Measurements from ENCODE around the gene TTLL9.

TTLL9 gene

GRCh38 chr20:31894980-31895675 lies 24.7 kb downstream of the TTLL9 start:
- TF ChIP-seq CREB1 (IDR thresholded peaks at IDR 0.05; ENCODE audit: low read depth) (peak; percentile 80), TEAD4 (IDR thresholded peaks at IDR 0.05) (no peak)

GRCh38 chr20:31896049-31896448 lies 25.6 kb downstream of the TTLL9 start:
- TF ChIP-seq EGR1 (IDR thresholded peaks at IDR 0.05): no peak
- no peak for TF ChIP-seq TEAD4 (IDR thresholded peaks at IDR 0.05)
- no peak for TF ChIP-seq MAX (IDR thresholded peaks at IDR 0.05)
- TF ChIP-seq EP300 (IDR thresholded peaks at IDR 0.05; ENCODE audit: borderline replicate concordance): no peak
- TF ChIP-seq NFIC (IDR thresholded peaks at IDR 0.05): no peak
- no peak for TF ChIP-seq TAF1 (IDR thresholded peaks at IDR 0.05; ENCODE audit: low read depth)
- TF ChIP-seq CREB1 (IDR thresholded peaks at IDR 0.05; ENCODE audit: low read depth): no peak
- TF ChIP-seq RAD21 (IDR thresholded peaks at IDR 0.05; ENCODE audit: low read depth): no peak
- no peak for TF ChIP-seq REST (IDR thresholded peaks at IDR 0.05; ENCODE audit: low read depth)
- TF ChIP-seq TCF12 (IDR thresholded peaks at IDR 0.05; ENCODE audit: low read depth): no peak
- TF ChIP-seq ZBTB7A (IDR thresholded peaks at IDR 0.05; ENCODE audit: low read depth): no peak
- TF ChIP-seq YY1 (IDR thresholded peaks at IDR 0.05; ENCODE audit: low read depth): no peak

GRCh38 chr20:31897541-31897940 lies 27.1 kb downstream of the TTLL9 start:
- no peak for TF ChIP-seq TAF1 (IDR thresholded peaks at IDR 0.05; ENCODE audit: low read depth)
- no peak for TF ChIP-seq TEAD4 (IDR thresholded peaks at IDR 0.05)
- TF ChIP-seq EP300 (IDR thresholded peaks at IDR 0.05; ENCODE audit: borderline replicate concordance): no peak
- TF ChIP-seq EGR1 (IDR thresholded peaks at IDR 0.05): no peak
- no peak for TF ChIP-seq USF1 (IDR thresholded peaks at IDR 0.05)
- no peak for TF ChIP-seq CEBPB (IDR thresholded peaks at IDR 0.05)
- TF ChIP-seq ZBTB7A (IDR thresholded peaks at IDR 0.05; ENCODE audit: low read depth): no peak
- TF ChIP-seq NFIC (IDR thresholded peaks at IDR 0.05): no peak
- TF ChIP-seq REST (IDR thresholded peaks at IDR 0.05; ENCODE audit: low read depth): no peak
- no peak for TF ChIP-seq CREB1 (IDR thresholded peaks at IDR 0.05; ENCODE audit: low read depth)
- TF ChIP-seq YY1 (IDR thresholded peaks at IDR 0.05; ENCODE audit: low read depth): no peak
- no peak for TF ChIP-seq MAX (IDR thresholded peaks at IDR 0.05)
- no peak for TF ChIP-seq RAD21 (IDR thresholded peaks at IDR 0.05; ENCODE audit: low read depth)

GRCh38 chr20:31901615-31902014 lies 31.2 kb downstream of the TTLL9 start:
- TF ChIP-seq FOXM1 (IDR thresholded peaks at IDR 0.05; ENCODE audit: borderline replicate concordance, low read depth): no peak
- no peak for TF ChIP-seq TAF1 (IDR thresholded peaks at IDR 0.05; ENCODE audit: low read depth)
- no peak for TF ChIP-seq REST (IDR thresholded peaks at IDR 0.05; ENCODE audit: low read depth)
- no peak for TF ChIP-seq RAD21 (IDR thresholded peaks at IDR 0.05; ENCODE audit: low read depth)
- no peak for TF ChIP-seq TCF12 (IDR thresholded peaks at IDR 0.05; ENCODE audit: low read depth)

- TF ChIP-seq YY1 (IDR thresholded peaks at IDR 0.05; ENCODE audit: low read depth): no peak
- TF ChIP-seq MAX (IDR thresholded peaks at IDR 0.05): no peak
- TF ChIP-seq TEAD4 (IDR thresholded peaks at IDR 0.05): no peak
- no peak for TF ChIP-seq EGR1 (IDR thresholded peaks at IDR 0.05)
- no peak for TF ChIP-seq CREB1 (IDR thresholded peaks at IDR 0.05; ENCODE audit: low read depth)
- TF ChIP-seq USF1 (IDR thresholded peaks at IDR 0.05): no peak
- TF ChIP-seq TCF12 (IDR thresholded peaks at IDR 0.05; ENCODE audit: low read depth): no peak
- no peak for TF ChIP-seq REST (IDR thresholded peaks at IDR 0.05; ENCODE audit: low read depth)
- no peak for TF ChIP-seq NFIC (IDR thresholded peaks at IDR 0.05)
- TF ChIP-seq TAF1 (IDR thresholded peaks at IDR 0.05; ENCODE audit: low read depth): no peak
- TF ChIP-seq EP300 (IDR thresholded peaks at IDR 0.05; ENCODE audit: borderline replicate concordance): no peak
- no peak for TF ChIP-seq ZBTB7A (IDR thresholded peaks at IDR 0.05; ENCODE audit: low read depth)
- no peak for TF ChIP-seq CEBPB (IDR thresholded peaks at IDR 0.05)
- TF ChIP-seq FOXM1 (IDR thresholded peaks at IDR 0.05; ENCODE audit: borderline replicate concordance, low read depth): no peak
- TF ChIP-seq RAD21 (IDR thresholded peaks at IDR 0.05; ENCODE audit: low read depth): no peak
Observed at GRCh38 chr20:31903627-31904386, 33.4 kb downstream of the TTLL9 start.
